Measurements from ENCODE around the gene SND1.

The SND1 gene

DNA sequence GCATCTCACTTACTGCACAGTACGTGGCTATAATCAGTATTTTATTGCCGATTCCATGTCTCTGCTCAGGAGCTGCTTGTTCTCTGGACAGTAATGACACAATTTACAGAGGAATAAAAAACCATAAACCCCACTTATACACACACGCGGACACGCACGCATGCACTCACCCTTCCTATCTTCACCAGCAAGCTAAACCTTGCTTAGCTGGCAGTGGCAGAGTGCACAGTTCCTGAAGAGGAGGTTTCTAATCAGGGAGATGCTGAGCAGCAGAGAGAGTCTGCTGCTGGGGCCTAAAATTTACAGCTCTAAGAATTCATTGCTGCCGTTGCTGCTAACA is 66.3 kb downstream of the SND1 start:
- Mint-ChIP-seq H3K4me3 (no peak overlapping the region), H3K9me3 (no peaks in the 10 kb centered on the region), H3K4me1 (peaks cover 14% of the 10 kb centered on the region), H3K27me3 (no peaks in the 10 kb centered on the region), H3K27ac (no peak overlapping the region), H3K36me3 (peaks cover 86% of the 10 kb centered on the region)
- no peak for ATAC-seq

- Mint-ChIP-seq H3K4me3 (no peak overlapping the region), H3K36me3 (peaks cover 69% of the 10 kb centered on the region), H3K27me3 (no peaks in the 10 kb centered on the region), H3K4me1 (no peaks in the 10 kb centered on the region), H3K9me3 (no peaks in the 10 kb centered on the region), H3K27ac (no peak overlapping the region)
- no peak for ATAC-seq
These were observed 74.5 kb downstream of the SND1 start for GRCh38 chr7:127726476-127726875.

DNA sequence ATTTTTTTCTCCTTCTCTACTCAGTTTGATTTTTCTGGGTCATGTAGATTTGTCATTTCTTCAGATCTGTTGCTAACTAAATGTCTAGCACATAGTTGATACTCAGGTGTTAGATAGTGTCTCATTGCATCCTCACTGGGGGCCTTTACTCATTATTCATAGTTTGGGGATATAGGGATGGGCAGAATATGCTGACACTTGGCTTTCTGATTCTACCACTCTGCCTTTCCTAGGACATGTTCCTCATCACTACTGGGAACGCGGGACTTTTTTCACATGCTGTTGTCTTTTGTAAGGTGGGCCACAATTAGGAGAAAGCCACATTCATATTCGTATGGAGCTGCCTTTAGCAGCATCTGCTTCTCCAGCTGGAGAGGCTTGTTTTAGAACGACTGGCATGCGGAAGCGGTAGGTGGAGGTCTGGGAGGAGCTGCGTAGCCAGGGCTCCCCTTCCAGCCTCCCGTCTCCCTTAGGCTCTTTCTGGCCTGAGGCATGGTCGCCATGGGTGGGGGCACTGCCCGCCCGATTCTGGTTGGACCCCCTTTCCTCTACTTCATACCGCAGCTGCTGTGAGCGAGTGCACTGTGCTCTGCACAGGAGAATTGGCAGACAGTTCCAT is 78.8 kb downstream of the SND1 start:
- Mint-ChIP-seq H3K27ac (no peak overlapping the region), H3K36me3 (peaks cover 69% of the 10 kb centered on the region), H3K4me3 (no peak overlapping the region), H3K4me1 (peaks cover 14% of the 10 kb centered on the region), H3K9me3 (no peaks in the 10 kb centered on the region), H3K27me3 (no peaks in the 10 kb centered on the region)
- ATAC-seq: no peak

DNA sequence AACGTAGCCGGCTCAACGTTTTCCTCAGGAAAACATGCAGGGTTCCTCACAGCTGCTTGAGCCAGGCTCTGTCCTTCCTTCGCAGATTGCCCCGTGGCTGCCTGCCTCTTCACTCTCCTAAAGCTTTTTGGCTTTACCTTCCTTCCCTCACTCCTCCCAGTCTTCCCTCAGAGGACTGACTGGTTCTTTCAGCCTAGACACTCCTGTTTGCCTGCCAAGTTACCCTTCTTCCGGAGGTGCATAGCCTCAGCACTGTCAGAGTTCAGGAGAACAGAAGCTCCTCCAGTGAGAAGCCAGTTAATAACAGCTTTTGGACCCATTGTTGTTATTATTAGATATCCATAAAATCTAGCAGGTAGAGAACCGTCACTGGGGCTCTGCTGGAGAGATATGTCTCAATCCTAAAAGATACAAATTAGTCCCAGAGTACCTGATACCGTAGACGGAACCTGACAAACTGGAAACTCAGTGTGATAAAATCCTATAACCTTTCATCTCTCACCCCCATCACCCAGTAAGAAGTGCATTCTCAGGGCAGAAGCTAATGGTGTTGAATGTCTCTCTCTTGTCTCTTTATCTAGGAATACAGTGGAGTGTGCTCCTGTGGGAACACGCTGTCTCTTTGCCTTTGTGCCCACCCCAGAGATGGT is 79.6 kb downstream of the SND1 start:
- H3K27ac Mint-ChIP-seq: no peak overlapping the region
- peaks cover 69% of the 10 kb centered on the region for H3K36me3 Mint-ChIP-seq
- H3K4me1 Mint-ChIP-seq: peaks cover 14% of the 10 kb centered on the region
- no peaks in the 10 kb centered on the region for H3K9me3 Mint-ChIP-seq
- no peaks in the 10 kb centered on the region for H3K27me3 Mint-ChIP-seq
- no peak overlapping the region for H3K4me3 Mint-ChIP-seq
- ATAC-seq: no peak

DNA sequence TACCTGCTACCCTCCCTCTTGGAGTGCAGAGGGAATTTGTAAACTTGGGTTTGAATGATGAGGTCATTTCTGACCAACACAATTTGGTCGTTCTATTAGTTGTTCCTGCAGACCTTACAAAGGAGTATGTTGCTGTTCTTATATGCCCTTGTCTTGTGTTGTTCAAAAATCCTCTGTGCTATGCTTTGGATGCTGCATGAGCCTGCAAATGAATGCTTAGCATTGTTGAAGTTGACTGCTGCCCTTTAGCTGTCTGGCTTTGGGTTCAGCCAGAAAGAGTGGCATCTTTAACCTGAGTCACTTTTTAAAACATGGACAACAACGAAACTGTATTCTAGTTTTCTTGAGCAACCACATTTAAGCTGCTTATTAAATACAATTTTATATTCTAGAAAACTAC is 80.3 kb downstream of the SND1 start:
- Mint-ChIP-seq H3K9me3 (no peaks in the 10 kb centered on the region), H3K4me3 (no peak overlapping the region), H3K4me1 (peaks cover 17% of the 10 kb centered on the region), H3K36me3 (peaks cover 71% of the 10 kb centered on the region), H3K27ac (no peak overlapping the region), H3K27me3 (no peaks in the 10 kb centered on the region)
- ATAC-seq: no peak

DNA sequence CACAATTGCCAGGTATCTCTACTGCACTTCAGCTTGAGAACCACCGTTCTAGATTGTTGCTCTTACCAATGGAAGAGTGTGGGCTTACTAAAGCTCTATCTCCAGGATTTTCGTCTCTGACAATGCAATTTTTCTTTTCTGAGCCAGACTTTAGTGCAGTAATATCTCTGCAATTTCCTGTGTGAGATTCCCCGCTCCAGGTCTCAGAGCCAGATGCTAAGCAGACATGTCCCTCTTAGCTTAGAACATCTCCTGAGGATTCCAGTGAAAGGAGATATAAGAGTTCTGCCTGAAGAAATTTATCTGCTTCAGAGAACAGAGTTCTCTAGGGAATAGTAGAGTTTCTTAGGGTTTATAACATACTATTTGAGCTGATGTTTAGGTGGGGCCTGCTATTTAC is 82.0 kb downstream of the SND1 start:
- Mint-ChIP-seq H3K27me3 (no peaks in the 10 kb centered on the region), H3K36me3 (peaks cover 71% of the 10 kb centered on the region), H3K9me3 (no peaks in the 10 kb centered on the region), H3K4me3 (no peak overlapping the region), H3K27ac (no peak overlapping the region), H3K4me1 (peaks cover 31% of the 10 kb centered on the region)
- no peak for ATAC-seq

DNA sequence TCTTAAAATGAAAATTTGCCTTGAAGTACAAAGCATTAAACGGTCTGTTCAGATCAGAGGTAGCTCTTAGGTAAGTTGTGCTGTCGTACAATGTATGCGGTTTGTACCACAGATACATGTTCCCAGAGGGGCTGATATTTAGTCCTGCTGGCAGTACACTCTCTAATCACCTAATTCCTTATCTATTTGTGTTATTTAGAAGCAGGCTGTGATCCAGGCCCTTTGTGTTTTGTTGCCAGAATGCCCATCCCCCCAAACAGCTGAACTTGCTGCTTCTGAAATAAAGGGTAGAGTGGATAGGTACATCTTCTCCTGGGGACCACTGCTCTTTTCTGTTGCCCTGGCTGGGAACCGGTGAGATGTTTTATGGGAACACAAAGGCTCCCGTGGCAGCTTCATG is 84.5 kb downstream of the SND1 start:
- H3K4me1 Mint-ChIP-seq: peaks cover 35% of the 10 kb centered on the region
- H3K4me3 Mint-ChIP-seq: no peak overlapping the region
- H3K27ac Mint-ChIP-seq: no peak overlapping the region
- no peaks in the 10 kb centered on the region for H3K27me3 Mint-ChIP-seq
- H3K9me3 Mint-ChIP-seq: no peaks in the 10 kb centered on the region
- peaks cover 67% of the 10 kb centered on the region for H3K36me3 Mint-ChIP-seq
- no peak for ATAC-seq

- Mint-ChIP-seq H3K27ac (peak overlapping the region; percentile 71), H3K4me1 (peaks cover 37% of the 10 kb centered on the region), H3K9me3 (no peaks in the 10 kb centered on the region), H3K36me3 (peaks cover 48% of the 10 kb centered on the region), H3K4me3 (no peak overlapping the region), H3K27me3 (no peaks in the 10 kb centered on the region)
- peak; percentile 39 for ATAC-seq
These were observed 86.9 kb downstream of the SND1 start for GRCh38 chr7:127738859-127739258.

DNA sequence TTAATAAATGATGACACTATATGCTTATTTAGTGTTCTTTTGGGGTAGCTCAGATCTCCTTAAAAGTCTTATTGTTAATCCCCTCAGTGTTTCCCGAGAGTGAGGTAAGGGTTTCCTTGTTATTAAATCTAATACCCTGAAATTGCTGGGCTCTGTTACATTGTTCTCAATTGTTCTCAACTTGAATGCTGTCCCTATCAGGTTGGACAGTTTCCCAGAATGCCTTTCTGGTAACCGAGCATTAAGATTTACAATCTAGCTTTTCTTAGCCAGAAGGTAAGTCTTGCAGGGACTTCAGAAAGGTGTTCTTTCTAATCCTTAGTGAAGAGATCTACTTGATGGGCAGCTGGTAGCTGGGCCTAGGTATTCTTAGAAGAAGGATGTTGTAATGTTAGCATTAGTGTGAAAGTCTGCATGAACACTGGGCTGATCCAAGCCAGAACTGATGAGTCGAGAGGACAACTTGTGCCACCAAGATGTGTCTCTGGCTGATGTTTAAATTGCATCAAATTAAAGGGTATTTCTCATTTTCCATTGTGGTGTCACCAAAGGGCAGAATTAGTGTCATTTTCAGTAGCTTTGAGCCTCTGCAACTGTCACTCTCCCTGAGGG is 89.9 kb downstream of the SND1 start:
- H3K9me3 Mint-ChIP-seq: no peaks in the 10 kb centered on the region
- H3K4me1 Mint-ChIP-seq: peaks cover 44% of the 10 kb centered on the region
- H3K27me3 Mint-ChIP-seq: no peaks in the 10 kb centered on the region
- no peak overlapping the region for H3K27ac Mint-ChIP-seq
- no peak overlapping the region for H3K4me3 Mint-ChIP-seq
- peaks cover 49% of the 10 kb centered on the region for H3K36me3 Mint-ChIP-seq
- no peak for ATAC-seq

- peaks cover 53% of the 10 kb centered on the region for H3K36me3 Mint-ChIP-seq
- peaks cover 41% of the 10 kb centered on the region for H3K4me1 Mint-ChIP-seq
- no peaks in the 10 kb centered on the region for H3K27me3 Mint-ChIP-seq
- ATAC-seq: no peak
- H3K4me3 Mint-ChIP-seq: no peak overlapping the region
- H3K9me3 Mint-ChIP-seq: no peaks in the 10 kb centered on the region
- no peak overlapping the region for H3K27ac Mint-ChIP-seq
These were observed 93.5 kb downstream of the SND1 start for GRCh38 chr7:127745445-127745844.

DNA sequence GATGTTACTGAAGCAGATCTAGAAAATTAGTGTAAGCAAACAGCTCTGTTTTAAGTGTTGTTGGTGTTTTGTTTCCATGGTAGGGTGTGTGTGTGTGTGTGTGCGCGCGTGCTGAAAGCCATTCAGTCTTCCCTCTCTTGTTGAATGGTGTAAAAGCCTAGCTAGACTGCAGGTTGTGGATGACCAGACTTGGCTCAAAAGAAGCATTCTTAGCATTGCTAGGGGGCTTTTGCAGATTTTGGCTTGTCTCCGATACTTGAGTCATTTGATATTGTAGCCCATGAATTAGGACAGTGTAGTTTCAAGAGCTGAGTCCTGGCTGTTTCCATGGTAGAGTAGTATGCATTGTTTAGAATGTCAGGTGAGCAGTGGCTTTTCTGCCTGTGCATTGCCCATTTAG is 99.1 kb downstream of the SND1 start:
- H3K9me3 Mint-ChIP-seq: no peaks in the 10 kb centered on the region
- no peak overlapping the region for H3K27ac Mint-ChIP-seq
- H3K36me3 Mint-ChIP-seq: peaks cover 66% of the 10 kb centered on the region
- no peak overlapping the region for H3K4me3 Mint-ChIP-seq
- H3K27me3 Mint-ChIP-seq: no peaks in the 10 kb centered on the region
- ATAC-seq: no peak
- H3K4me1 Mint-ChIP-seq: peaks cover 56% of the 10 kb centered on the region

DNA sequence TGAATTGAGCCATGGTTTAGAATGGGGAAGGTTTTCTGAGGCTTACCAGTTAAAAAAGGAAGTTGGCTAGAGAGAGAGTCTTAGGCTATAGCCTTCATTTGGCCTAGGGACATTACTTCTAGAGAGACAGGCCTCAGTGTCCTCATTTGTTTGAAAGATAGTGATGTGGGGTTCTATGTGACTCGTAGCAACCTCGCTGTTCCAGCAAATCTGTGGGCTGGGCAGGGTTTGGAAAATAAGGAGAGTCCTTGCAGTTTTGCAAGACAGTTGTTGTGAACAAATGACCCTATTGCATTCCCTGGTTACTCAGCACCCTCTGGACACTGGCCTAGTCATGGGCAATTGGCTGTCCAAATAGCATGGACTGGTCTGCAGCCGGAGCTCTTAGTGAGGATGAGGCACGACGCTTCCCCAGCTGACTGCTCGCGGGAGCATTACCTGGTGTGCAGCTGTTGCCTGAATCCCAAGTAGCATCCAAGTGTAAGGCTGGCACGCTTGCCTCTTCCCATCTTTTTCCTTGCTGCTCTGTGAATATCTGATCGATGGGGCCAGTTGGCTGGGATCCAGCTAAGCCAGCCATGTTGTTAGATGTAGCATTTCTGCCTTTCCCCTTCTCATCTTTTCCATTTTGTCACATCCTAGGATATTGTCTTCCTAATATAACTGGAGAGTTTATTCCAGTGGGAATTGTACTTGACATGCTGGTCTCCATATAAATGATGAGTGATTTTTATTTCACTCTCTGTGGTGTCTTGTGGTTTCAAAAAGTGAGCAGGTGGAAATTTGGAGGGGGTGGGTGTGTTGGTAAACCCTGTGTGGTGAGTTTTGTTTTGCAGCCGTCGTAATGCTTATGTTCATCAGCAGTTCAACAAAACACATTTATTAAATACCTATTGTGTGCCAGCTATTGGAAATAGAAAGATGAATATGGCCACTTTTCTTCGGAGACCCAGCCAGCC is 99.8 kb downstream of the SND1 start:
- no peak overlapping the region for H3K27ac Mint-ChIP-seq
- peaks cover 59% of the 10 kb centered on the region for H3K4me1 Mint-ChIP-seq
- H3K4me3 Mint-ChIP-seq: no peak overlapping the region
- H3K9me3 Mint-ChIP-seq: no peaks in the 10 kb centered on the region
- ATAC-seq: no peak
- H3K36me3 Mint-ChIP-seq: peaks cover 64% of the 10 kb centered on the region
- H3K27me3 Mint-ChIP-seq: no peaks in the 10 kb centered on the region

DNA sequence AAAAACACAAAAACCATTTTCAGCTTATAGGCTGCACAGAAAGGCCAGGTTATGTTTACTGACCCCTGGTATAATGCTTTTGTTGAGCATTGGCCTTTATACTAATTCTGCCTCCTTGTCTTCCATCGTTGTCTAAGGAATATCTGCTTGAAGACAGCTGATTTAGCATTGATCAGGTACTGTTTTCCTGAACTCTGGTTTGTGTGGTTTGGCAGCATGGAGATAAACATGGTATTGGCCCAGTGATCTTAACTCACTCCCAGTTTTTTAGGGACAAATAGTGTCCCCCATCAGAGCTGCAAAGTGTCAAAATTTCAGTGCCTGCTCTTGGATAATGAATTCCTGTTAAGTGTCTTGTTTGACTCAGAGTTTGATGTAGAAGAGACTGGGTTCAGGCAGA is 100.8 kb downstream of the SND1 start:
- ATAC-seq: no peak
- H3K9me3 Mint-ChIP-seq: no peaks in the 10 kb centered on the region
- peaks cover 56% of the 10 kb centered on the region for H3K4me1 Mint-ChIP-seq
- peaks cover 64% of the 10 kb centered on the region for H3K36me3 Mint-ChIP-seq
- H3K27me3 Mint-ChIP-seq: no peaks in the 10 kb centered on the region
- no peak overlapping the region for H3K4me3 Mint-ChIP-seq
- no peak overlapping the region for H3K27ac Mint-ChIP-seq

DNA sequence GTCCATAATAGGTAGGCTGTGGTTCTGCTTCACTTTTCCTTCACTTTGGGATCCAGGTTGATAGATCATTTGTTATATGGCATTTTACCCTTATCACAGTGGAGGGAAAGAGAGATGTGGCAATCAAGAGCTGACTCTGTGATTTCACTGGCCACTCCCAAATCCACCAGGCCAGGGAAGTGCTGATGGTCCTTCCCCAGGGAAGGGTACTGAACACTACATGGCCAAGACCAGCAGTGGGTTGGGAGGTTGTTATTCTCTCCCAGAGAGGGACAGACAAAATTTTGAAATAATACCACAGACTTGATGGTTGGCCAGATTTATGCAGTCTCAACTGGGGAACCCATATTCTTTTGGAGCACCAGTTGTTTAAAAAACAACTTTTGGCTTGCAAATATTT is 102.5 kb downstream of the SND1 start:
- Mint-ChIP-seq H3K4me3 (no peak overlapping the region), H3K27me3 (no peaks in the 10 kb centered on the region), H3K9me3 (no peaks in the 10 kb centered on the region), H3K27ac (no peak overlapping the region), H3K36me3 (peaks cover 53% of the 10 kb centered on the region), H3K4me1 (peaks cover 51% of the 10 kb centered on the region)
- no peak for ATAC-seq

- no peak overlapping the region for H3K4me3 Mint-ChIP-seq
- H3K36me3 Mint-ChIP-seq: peaks cover 51% of the 10 kb centered on the region
- no peak overlapping the region for H3K27ac Mint-ChIP-seq
- no peaks in the 10 kb centered on the region for H3K9me3 Mint-ChIP-seq
- H3K4me1 Mint-ChIP-seq: peaks cover 51% of the 10 kb centered on the region
- no peaks in the 10 kb centered on the region for H3K27me3 Mint-ChIP-seq
- no peak for ATAC-seq
These were observed 103.5 kb downstream of the SND1 start for GRCh38 chr7:127755521-127755920.
